SIG-M5 treated with dmso at 0.1 percent for 504 hours (cell line): ENCODE measurements around the gene ASXL2.
"Not testable (repeated sequence)": the region's sequence is repeated elsewhere in the genome, so short reads cannot be mapped to it uniquely, and the experiment has no call there.

Experiments used
- DNase-seq: peaks from one replicate; lab custom pipeline; 2025; ENCODE audit not compliant: unreplicated experiment; lab: John Stamatoyannopoulos, UW

The ASXL2 gene

DNA sequence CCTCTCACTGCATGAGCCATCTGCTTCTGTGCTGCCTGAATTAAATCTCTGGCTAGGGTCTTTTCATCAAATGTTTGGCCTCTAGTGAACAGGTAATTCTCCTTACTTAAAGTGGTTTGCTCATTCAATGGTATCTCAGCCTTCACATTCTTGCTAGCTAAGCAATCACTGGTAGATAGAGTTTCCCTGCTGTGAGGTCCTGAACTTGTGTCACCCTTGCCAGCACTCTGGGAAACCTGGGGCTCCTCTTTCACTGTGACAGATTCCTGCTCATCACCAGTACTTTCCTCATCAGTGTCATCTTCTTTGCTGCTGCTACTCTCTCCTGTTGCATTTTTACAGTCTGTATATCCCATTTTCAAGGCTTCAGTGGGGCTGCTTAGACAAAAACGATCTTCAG, 135.8 kb downstream of the ASXL2 start:
- no peak for DNase-seq

- peak; percentile 95 for DNase-seq
Measured at GRCh38 chr2:25740810-25741381, 137.4 kb downstream of the ASXL2 start.

DNA sequence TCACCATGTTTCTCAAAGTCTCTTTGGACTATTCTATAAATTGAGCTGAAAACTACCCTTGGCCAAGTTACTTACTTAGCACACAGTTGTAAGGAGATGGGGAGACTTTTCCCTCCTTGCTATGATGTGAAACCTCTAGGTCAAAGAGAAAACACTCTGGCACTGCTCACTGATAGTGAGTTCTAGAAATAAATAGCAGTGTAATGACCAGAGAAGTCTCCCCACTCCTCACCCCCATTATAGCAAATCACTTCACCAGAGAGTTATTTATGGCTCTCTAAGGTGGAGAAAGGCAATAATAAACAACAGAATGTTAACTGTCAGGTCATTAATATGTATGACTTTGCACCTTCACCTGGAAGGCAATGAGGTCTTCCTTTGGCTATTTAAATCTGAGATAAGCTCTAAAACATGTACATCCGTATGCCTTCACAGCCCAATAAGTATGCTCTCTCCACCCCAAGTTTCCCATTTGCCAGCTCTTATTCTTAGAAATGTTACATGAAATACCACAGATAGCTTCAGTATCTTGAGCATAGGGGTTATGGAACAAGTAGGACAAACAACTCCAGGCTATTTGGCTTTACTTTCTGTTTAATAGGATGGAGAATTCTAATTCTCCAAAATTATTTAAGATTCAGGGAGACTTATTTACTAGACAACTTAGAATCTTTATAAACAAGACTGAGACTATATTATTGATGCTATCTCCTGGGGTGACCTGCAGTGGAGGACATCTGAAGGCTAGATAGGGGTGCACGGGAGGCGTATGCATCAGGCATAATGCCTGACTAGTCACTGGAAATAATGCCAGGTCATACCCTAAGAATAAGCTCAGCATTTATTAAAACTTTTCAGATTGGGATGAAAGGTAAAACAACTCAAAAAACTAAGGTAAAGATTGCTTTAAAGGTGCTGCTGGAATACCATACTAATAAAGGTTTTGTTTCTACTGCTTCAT, 139.6 kb downstream of the ASXL2 start:
- no peak for DNase-seq

DNA sequence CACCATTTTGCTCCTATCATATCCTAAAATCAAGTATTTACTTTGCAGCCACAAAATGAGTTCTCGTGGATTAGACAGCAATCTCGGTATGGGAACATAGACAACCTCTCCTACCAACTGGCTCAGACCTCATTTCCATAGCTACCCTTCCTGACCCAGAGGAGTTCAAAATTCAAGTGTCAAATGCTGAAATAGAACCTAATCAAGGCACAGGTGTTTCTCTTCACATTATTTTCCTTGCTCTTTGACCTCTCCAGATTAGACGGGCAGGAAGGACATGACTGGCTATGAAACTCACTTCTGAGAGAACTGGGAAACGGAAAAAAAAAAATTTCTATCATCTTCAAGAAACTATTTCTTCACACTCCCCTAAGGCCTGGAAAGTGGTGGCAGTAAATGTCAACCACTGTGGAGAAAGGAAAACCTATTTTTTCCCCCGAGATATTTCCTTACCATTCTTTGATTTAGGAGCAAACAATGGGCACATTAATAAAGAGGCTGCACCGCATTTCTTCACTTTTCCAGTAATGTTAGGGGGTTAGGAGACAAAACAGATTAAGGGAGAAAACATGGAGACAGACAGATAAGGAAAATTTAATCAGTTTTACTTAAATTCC, 141.3 kb downstream of the ASXL2 start:
- no peak for DNase-seq

DNA sequence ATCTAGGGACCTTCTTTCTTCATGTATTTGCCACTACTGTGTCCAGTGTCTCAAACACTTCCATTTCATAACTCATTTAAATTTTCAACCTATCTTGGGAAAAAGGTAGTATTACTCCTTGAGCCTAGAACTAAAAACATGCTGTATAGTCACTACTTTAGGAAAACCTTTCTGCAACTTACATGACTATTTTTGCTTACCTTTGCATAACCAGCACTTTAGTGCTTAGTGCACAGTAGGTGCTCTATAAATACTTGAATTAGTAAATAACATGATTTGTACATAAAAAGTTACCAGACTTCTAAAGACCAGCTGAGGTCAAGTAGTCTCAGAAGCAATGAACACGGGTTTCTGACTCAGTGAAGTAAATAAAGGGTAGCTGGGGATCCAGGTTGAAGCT, 142.5 kb downstream of the ASXL2 start:
- no peak for DNase-seq

GRCh38 chr2:25728559-25728958, 149.7 kb downstream of the ASXL2 start:
- DNase-seq = no peak

DNA sequence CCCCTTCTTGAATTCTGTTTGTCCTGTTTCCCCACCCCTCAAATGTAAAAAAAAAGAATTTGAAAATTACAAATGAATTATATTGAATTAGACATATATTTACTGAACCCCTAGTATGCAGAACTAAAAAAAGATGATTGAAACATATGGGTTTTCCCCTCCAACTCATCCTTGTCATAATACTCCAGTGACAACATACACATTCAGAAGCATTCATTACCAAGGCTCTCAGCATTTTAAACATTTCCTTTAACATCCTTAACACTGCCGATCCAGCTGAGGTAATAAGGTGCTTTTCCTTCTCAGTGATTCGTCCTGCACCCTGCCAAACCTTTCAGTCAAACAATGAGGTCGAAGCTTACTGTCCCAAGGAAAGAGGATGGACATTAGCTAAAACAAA, 151.8 kb downstream of the ASXL2 start:
- DNase-seq = no peak

DNA sequence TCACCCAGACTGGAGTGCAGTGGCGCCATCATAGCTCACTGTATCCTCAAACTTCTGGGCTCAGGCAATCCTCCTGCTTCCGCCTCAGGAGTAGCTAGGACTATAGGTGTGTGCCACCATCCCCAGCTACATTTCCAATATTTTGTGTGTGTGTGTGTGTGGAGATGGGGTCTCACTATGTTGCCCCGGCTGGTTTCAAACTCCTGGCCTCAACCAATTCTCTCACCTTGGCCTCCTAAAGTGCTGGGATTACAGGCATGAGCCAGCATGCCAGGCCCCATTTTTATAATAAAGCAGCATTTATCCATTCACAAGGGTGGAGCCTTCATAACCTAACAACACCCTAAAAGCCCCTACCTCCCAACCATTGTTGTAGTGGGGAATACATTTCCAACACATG, 152.4 kb downstream of the ASXL2 start:
- no peak for DNase-seq

DNA sequence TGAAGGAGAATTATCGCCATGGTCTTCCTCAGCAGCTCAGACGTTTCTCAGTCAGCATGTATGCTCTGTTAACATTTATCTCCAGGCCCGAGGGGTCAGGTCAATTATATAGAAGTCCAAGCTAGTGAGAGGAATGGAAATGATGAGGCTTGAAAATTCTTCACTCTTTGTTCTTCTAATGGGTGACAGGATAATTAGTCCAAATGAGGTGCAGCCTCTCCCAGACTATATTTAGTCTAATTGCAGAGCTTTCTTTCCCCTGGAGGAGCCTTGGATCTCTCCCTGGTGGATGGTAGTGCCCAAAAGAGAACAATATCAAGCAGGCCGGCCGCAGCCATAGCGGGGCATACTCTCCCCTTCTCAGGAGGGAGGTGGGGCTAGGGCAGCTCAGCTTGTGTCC, 153.5 kb downstream of the ASXL2 start:
- no peak for DNase-seq

- DNase-seq = no peak
Measured at GRCh38 chr2:25722224-25722623, 156.1 kb downstream of the ASXL2 start.

- DNase-seq = no peak
Measured at GRCh38 chr2:25720575-25720974, 157.7 kb downstream of the ASXL2 start.

GRCh38 chr2:25714740-25715139, 163.5 kb downstream of the ASXL2 start:
- peak; percentile 18 for DNase-seq

- DNase-seq = no peak
Measured at GRCh38 chr2:25712455-25712854, 165.8 kb downstream of the ASXL2 start.

DNA sequence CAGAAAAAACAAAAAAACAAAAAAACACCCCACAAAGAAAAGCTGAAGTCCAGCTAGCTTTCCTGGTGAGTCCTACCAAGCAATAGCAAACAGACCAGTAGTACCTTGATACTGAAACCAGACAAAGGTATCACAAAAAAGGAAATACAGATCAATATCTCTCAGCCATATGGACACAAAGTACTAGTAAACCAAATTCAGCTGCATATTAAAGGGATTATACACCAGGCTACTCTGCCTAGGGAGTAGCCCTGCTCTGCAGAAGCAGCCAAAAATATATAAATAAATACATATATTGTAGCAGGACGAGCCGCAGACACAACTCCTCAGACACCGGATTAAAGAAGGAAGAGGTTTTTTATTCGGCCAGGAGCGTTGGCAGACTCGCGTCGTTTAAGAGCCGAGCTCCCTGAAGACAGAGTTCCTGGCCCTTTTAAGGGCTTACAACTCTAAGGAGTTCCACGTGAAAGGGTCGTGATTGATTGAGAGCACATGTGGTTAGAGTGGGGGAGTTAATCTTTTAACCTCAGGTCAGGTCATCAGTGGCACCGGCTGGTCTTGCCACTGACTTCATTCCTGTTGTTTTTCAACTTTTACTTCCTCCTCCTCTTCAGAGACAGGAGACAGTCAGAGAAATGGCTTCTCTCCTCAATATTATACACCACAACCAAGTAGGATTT, 166.5 kb downstream of the ASXL2 start:
- DNase-seq = no peak

DNA sequence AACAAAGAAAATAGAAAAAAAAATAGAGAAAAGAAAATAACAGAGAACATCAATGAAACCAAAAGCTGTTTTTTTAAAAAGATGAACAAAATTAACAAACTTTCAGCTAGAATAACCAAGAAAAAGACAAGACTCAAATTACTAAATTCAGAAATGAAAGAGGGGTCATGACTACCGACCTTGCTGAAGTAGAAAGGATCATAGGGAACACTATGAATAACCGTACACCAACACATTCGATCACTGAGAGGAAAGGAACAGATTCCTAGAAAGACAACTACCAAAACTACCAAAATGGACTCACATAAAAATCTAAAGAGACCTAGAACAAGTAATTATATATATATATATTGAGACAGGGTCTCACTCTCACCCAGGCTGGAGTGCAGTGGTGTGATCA, 167.5 kb downstream of the ASXL2 start:
- DNase-seq = no peak

DNA sequence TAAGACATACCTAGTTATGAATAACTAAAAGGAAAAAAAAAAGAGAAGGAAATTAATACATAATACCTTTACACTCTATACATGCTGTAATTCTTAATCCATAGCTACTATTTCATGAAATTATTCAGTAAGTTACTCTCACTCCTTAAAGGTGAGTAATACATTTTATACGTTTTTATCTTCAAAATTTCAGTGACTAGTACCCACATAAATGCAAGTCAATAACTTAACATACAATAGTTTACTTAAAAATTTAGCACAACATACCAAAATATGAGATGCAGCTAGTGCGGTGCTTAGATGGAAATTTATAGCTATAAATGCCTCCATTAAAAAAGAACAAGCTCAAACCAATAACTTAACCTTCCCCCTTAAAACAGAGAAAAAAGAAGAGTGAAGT, 168.9 kb downstream of the ASXL2 start:
- no peak for DNase-seq

GRCh38 chr2:25707927-25708590, 170.2 kb downstream of the ASXL2 start:
- DNase-seq = no peak

- DNase-seq = not testable (repeated sequence)
Measured at GRCh38 chr2:25705575-25705974, 172.7 kb downstream of the ASXL2 start.

DNA sequence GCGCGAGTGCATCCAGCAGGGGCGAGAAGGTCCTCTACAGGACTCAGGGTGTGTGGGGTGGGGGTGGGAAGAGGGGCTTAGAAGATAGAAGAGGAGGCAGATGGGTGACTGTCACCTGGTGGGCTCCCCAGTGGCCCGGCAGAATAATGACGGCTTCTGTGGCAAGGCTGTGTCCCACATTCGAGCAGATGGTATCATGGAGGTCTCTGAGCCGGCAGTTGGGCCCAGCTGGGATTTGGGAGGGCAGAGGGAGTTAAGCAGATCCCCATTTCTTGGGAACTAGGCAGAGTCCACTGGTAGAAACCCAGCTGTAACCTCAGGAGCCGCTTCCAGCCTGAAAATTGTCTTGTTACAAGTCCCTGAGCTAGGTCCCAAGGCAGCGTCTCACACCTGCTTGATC, 176.5 kb downstream of the ASXL2 start:
- no peak for DNase-seq

DNA sequence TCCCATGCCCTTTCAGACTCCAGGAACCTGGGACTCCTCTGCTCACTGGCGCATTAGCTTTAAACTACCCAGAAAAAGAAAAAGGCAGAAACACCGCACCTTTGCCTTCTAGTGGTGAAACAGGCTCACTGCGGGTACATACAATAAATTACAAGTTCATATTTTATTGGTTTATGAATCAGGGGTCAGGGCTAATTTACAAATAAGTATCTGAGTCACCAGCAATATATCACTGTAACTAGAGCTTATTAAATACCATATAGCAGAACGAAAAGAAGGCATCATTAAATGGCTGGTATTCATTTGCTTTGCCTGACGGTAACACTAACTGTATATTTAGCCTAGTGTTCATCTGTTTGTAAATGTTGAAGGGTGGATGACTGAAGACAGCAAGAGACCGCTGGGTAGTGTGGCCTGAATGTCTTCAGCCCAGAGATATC, 178.0 kb downstream of the ASXL2 start:
- peak; percentile 70 for DNase-seq

DNA sequence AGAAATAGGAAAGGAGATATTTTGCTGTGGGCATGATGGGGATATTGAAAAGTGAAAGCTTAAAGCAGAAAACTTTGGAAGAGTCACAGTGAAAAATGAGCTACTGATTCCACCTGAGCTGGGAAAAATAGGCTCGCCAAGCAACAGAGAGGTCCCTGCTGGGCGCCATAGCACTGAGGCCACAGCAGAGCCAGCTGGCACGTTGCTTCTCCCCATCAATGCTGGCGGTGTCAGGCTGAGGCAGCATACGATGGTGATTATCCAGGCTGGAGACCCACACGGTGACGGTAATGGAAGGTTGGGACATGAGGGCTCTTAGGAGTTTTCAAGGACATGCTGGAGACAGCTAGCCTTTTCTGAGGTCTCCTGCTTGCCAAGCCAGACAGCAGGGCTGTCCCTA, 179.1 kb downstream of the ASXL2 start:
- DNase-seq = no peak
